Left renal cortex interstitium (tissue), 4 donors: ENCODE data around the gene MT1G. TPM values are rescaled to one million over a fixed set of nuclear protein-coding genes. Genes with fewer than 3 reads are reported as not detected.
A peak's percentile ranks its signal among the peaks of the same experiment; 100 is the strongest.
"Not testable (repeated sequence)": the region's sequence is repeated elsewhere in the genome, so short reads cannot be mapped to it uniquely, and the experiment has no call there.

Source experiments
- DNase-seq, 4 donors: peaks; one replicate each; pipeline ENCODE4 v3.0.0-alpha.2; 2013; ENCODE audit warnings: low read depth in 4 of 4, low spot score in 2 of 4, missing footprints in 1 of 4
- polyA plus RNA-seq, 4 donors: library from polyadenylated mRNA; unstranded; fragments of 120-200 nt; gene quantifications; one replicate each; pipeline ENCODE4 v1.2.1, GENCODE V29; 2013; ENCODE audit not compliant: insufficient read length in 4 of 4

The MT1G gene
- polyA plus RNA-seq, 4 donors: 13.2 to 180 (median 98.1) TPM

DNA sequence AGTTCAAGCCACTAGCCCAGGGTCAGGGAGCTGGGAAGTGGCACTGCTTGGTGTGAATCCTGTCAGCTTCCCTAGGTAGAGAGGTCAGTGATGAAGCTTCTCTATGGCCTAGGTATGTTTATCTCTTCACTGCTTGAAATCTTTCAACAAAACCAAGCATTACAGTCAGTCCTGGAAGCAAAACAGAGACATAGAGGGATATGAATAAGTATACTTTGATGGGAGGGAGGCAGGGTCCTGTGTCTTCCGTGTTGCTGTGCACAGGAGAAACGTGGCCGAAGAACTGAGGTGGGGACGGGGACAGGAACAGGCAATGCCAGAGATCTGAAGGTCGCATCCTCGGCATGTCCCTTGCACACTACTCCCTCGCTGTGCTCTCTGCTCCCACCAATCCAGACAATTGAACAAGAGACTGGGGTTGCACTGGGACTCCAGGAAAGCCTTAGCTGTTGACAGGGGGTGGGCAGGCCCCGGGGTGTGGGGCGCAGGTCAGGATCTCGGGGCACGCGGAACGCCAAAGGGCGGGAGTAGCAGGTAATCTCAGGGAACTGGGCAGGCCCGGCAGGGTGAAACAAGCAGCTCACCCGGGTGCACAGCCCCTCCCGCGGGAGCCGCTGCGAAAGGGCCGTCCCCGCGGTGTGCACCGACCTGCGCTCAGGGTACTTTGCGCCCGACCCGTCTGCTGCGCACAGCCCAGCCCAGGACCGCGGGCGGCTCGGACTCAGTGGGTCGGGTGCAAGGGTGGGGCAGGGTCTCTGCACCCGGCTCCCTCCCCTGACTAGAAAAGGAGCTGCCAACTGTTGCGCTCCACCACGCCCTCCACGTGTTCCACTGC, 1.4 kb upstream of the MT1G start, which contains the start of gene MT1H:
Gene MT1H, plus strand, starts transcription at position 810 of the 835 bp plus-strand sequence. CDS start 71 bp downstream, outside the sequence.
- no peak for DNase-seq

DNA sequence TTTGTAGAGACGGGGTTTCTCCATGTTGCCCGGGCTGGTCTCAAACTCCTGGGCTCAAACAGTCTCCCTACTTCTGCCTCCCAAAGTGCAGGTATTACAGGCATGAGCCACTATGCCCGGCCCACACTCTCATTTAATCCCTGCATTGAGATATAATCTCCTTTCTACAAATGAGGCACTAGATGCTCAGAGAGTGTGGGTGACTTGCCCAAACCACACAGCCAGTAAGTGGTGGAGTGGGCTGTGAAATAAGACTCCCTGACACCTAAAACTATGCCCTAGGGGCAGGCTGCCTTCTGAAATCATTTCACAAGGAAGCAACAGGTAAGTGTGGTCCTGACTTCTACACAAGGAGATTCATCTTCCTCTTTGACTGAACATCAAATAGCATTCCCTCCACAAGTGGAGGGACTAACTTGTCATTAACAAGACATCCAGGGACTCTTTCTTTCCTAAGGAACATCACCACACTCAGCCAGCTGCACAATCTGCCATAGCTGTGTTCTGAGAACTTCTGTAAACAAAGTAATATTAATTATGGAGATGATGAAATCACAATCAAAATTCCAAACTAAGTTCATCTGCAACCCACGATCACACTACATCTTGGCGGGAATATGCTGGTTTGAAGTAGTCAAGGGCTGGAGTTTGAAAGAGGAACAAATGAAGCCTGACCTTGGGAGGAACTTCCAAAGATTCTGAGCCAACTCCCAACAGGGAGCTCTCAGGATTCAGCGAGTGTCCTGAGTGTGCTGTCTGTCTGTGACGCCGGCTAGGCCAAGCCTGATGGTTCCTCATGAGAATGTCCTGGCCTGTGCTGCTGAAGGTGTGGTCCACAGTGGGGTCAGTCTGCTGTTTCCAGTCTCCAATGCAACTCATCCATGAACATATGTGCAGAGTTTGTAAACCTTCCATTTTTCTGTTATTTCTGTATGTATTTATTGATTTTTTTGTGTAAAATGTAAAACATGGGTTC, 2.3 kb downstream of the MT1G start:
- DNase-seq: not testable (repeated sequence)

DNA sequence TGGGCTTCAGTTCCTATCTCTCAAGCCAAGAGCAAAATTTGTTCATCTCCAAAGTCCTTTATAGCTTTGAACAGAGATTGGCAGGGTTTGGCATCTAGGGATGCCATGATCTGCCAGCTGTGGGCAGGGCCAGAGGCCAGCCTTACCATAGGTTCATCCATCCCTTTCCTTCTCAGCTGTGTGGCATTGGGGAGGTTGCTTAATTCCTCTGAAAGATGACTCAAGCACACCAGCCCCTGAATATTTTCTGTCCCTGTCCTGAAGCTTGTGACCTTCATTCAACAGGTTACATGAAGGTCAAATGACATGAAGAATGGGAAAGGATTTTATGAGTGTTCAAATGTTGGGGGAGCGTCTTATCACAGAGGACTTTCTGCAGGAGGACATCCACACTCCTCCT, 3.4 kb downstream of the MT1G start:
- DNase-seq: no peak

DNA sequence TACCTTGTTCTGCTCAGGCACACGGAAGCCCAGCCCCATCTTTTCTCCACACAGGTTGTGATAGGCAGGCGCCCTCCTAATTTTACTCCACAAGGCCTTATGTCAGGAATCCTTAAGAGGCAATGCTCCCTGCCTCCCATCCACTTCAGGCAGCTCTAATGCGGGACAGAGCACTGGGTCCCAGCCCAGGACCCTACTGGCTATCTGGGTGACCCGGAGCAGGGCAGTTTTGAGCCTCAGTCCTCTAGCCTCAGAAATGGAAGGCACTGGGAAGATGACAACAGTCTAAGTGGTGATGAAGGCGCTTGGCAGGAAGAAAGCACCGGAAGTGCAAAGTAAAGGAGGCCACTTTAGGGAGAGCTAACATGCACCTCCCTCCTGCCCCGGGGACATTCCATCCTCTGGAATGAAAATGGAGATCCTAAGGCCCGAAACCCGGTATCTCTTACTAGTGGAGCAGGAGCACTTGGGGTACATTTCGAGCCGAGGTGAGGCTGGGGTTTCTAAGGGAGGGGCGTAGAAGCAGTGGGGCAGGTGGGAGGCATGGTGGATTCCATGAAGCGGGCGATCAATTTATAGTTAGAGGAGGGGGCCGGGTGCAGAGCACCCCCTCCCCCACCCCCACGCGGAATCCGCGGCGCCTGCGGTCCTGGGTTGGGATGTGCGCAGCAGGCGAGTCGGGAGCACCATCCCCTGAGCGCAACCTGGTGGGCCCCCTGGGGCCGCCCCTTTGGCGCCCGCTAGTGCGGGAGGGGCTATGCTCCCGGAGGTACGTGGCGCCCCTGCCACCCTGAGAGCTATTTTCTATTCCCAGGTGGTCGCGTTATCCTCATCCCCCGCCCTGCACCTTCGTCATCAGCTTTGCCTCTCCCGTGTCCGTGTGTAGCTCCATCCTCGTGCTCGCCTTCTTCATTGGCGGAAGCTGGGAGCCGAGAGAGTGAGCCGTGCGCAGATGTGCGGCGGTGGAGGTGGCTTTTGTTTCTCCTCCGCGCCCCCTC, 5.2 kb downstream of the MT1G start:
- no peak for DNase-seq

DNA sequence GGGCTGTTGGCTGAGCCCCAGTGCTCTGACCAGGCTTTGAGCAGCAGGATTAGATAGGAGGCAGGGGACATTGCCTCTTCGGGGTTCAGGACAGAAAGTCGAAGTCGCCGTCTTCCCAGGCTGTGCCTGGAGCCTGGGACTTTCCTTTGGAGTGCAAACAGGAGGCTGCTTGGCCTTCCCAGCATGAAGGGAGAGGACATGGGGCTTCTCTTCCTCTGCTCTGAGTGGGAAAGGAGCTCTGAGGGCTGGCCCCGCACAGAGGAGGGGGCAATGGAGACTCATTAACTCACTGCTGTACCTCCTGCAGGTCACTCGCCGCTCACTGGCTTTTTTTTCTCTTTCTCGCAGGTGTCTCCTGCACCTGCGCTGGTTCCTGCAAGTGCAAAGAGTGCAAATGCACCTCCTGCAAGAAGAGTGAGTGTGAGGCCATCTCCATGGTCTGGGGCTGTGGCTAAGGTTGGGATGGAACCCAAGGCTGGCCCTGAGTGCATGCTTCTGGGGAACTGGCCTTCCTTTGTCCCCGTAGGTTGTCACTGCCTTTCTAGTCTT, 9.5 kb downstream of the MT1G start:
- DNase-seq: no peak

DNA sequence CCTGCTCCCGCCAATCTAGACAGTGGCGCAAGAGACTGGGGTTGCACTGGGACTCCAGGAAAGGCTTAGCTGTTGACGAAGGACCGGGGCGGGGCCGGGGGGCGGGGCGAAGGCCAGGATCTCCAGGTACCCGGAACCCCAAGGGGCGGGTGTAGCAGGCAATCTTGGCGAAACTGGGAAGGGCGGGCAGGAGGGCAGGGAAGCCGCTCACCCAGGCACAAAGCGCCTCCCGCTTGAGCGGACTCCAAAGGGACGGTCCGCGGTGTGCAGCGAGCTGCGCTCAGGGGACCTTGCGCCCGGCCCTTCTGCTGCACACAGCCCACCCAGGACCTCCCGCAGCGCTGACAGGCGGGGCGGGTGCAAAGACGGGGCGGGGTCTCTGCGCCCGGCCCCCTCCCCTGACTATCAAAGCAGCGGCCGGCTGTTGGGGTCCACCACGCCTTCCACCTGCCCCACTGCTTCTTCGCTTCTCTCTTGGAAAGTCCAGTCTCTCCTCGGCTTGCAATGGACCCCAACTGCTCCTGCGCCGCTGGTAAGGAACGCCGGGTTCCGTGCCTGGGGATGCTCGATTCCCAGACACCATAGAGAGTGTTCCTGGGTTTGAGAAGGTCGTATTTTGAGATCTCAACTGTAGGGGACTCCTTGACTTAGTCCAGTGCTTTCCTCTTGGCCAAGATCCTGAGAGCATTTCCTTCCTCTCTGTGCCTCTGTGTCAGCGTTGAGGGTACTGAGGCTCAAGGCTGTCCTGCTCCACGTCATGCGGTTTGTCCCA, 10.1 kb downstream of the MT1G start, which contains the start of gene MT1F:
Gene MT1F, plus strand, starts transcription at position 405 of the 772 bp plus-strand sequence. Its CDS starts 100 bp downstream, at position 505.
- DNase-seq: peak in 1 of 4 donors; percentile 53

DNA sequence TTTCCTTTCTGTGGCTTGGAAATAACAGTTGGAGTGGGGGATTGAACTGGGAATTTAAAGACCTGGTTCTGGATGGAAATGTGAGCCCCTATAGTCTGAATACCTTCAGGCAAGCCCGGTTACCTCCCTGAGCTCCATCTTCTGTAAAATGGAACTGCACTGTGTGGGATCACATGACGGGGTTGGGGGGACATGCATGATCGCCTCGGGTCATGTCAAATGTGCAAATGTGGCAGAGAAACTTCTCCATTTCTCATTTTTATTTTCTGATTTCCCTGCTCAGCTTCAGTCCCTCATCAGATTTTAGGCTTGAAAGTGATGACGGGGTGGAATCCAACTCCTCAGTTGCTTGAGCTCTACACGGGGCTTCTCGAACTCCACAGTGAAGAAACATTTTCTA, 14.6 kb downstream of the MT1G start:
- DNase-seq: no peak

DNA sequence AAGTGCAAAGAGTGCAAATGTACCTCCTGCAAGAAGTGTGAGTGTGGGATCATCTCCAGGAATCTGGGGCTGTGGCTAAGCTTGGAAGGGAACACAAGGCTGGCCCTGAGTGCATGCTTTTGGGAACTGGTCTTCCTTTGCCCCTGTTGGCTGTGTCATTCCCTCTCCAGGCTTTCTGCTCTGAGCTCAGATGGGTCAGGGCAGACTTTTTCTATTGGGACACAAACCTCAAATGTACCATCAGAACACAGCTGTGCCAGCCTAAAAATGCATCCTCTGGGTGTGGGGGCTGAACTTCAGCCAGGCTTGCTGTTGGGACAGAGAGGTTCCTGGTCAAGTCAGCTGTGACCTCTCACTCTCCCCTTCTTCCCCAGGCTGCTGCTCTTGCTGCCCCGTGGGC, 15.3 kb downstream of the MT1G start:
- DNase-seq: no peak

DNA sequence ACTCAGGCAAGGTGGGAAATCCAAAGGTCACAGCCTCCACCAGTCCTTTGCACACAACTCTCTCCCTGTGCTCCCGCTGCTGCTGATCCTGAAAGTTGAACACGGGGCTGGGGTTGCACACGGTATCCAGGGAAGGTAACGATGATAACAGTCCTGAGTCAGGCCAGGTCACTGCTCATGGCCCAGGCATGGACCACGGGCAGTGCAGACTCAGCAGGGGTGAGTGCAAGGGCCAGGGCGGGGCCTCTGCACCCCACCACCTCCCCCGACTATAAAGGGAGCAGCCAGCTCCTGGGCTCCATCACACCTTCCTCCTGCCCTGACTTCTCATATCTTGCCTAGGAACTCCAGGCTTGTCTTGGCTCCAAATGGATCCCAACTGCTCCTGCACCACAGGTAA, 16.3 kb downstream of the MT1G start, which contains the start of gene MT1B:
Gene MT1B, plus strand, starts transcription at position 301 of the 400 bp plus-strand sequence. Its CDS starts 68 bp downstream, at position 369.
- no peak for DNase-seq

DNA sequence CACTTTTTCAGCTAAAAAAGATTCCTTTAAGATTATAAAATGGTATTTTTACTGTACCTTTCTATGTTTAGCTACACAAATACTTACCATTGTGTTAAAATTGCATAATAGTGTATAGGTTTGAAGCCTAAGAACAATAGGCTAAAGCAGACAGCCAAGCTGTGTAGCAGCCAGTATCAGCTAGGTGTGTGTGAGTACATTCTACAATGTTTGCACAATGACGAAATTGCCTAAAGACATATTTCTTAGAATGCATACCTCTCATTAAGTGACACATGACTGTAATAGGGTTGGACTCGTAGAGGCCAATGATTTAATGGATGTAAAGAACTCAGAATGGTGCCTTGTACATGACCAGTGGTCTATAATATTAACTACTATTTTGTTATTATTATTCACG, 18.0 kb downstream of the MT1G start:
- DNase-seq: no peak

DNA sequence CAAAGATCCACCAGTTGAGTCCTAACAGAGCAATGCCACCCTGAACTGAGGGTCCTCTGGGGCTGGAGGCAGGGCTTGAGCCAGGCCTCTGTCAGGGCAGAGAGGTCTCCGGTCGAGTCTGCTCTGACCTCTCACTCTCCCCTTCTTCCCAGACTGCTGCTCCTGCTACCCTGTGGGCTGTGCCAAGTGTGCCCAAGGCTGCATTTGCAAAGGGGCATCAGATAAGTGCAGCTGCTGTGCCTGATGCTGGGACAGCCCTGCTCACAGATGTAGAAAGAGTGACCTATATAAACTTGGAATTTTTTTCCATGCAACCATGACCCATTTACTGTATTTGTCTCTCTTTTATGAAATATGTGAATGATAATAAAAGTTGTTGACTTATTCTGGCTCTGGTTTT, 18.6 kb downstream of the MT1G start:
- no peak for DNase-seq

DNA sequence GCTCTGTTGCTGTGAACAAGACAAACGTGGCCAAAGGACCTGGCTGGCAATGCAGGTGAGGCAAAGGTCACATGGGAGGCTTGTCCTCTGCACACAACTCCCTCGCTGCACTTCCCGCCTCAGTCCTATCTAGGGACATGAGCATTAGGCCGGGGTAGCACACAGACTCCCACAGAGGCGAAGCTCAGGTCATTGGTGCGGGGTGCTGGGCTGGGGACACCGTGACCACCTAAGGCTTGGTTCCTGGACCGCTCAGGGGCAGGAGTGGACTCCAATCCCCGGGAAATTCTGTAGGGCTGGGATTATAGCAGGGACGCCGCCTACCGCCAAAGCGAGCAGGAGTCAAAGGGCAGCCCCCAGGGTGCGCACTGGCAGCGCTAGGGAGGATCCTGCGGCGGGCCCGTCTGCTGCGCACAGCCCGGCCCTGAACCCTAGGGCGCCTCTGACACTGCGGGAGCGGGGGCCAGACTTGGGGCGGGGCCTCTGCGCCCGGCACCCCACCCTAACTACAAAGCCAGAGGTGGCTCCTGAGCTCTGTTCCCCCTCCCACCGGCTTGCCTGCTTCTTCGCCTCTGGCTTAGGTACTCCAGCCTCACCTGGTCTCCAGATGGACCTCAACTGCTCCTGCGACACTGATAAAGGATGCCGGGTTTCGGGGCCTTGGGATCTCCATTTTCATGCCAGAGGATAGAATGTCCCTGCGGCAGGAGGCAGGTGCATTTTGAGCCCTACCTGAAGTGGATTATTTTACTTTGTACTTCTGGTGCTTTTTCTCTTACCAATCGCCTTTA, 20.0 kb downstream of the MT1G start:
- DNase-seq: no peak

DNA sequence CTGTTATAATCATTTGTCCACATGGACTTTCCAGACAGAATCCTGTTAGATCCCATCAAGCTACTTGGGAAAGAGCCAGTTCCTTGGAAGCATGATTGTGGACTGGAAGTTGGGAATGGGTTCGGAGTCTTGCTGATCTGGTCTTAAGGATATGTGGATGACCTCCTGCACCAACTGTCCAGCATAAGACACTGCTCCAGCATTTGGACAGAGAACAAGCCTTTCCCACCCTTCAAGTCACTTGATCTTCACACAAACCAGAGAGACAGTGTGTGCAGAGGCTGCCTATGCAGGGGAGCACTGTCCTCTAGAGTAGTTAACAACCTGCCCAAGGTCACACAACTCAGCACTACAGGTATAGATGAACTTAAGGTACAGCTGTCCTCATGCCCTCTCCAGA, 22.0 kb downstream of the MT1G start:
- no peak for DNase-seq

DNA sequence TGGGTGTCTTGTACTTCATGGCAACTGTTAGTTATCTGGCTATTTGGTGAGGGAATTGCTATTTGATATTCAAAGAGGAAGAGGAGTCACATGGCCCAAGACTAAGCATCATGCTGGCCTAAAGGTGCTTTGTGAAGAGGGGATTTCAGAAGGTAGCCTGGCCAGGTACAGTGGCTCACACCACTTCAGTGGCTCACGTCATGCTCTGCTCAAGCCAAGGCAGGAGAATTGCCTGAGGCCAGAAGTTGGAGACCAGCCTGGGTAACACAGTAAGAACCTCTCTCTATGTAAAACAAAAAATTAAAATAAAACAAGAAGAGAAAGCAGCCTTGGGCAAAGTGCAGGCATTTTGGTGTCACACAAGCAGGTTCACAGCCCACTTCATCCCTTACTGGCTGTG, 22.6 kb downstream of the MT1G start:
- DNase-seq: no peak

DNA sequence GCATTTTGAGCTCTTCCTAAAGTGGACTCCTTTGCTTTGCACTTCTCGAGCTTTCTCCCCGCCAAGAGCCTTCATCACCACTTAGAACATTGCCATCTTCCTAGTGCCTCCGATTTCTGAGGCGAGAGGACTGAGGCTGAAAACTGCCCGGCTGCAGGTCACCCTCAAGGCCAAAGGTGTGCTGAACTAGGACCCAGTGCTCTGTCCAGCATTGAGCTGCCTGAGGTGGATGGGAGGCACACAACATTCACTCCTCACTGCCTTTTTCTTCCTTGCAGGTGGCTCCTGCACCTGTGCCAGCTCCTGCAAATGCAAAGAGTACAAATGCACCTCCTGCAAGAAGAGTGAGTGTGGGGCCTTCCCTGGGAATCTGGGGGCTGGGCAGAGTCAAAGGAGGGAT, 24.0 kb downstream of the MT1G start:
- DNase-seq: no peak

DNA sequence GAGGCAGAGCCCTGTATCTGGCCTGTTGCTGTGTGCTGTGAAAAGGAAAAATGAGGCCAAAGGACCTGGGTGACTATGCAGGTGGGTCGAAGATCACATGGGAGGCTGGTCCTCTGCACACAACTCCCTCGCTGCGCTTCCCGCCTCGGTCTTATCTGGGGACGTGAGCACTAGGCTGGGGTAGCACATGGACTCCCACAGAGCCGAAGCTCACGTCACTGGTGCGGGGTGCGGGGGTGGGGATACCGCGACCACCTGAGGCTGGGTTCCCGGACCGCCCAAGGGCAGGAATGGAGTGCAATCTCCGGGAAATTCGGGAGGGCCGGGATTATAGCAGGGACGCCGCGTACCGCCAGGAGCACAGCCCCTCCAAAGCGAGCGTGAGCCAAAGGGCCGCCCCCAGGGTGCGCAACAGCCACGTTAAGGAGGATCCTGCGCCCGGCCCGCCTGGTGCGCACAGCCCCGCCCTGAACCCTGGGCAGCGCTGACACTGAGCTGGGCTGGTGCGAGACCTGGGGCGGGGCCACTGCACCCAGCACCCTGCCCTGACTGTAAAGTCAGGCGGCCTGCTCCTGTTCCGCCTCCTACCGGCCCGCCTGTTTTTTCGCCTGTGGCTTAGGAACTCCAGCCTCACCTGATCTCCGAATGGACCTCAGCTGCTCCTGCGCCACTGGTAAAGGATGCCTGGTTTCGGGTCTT, 24.6 kb downstream of the MT1G start:
- no peak for DNase-seq

DNA sequence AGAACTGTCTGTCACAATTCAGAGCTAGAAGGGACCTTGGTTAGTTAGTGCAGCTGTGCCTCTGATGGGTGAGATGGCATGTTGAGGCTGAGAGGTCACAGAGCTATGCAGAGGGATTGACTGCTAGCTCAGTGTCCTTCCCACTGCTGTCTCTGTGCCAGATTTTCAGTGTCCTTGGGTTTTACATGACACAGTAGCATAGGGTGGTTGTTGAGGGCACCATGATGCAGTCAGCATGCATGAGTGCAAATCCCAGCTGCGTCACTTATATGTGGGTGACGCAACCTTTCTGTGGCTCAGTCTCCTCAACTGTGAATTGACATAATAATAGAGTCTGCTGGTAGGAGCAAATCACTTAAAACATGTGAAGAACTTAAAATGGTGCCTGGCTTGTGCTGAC, 26.7 kb downstream of the MT1G start:
- DNase-seq: no peak
